ENCODE data around the gene SLC25A23.

SLC25A23 gene

DNA sequence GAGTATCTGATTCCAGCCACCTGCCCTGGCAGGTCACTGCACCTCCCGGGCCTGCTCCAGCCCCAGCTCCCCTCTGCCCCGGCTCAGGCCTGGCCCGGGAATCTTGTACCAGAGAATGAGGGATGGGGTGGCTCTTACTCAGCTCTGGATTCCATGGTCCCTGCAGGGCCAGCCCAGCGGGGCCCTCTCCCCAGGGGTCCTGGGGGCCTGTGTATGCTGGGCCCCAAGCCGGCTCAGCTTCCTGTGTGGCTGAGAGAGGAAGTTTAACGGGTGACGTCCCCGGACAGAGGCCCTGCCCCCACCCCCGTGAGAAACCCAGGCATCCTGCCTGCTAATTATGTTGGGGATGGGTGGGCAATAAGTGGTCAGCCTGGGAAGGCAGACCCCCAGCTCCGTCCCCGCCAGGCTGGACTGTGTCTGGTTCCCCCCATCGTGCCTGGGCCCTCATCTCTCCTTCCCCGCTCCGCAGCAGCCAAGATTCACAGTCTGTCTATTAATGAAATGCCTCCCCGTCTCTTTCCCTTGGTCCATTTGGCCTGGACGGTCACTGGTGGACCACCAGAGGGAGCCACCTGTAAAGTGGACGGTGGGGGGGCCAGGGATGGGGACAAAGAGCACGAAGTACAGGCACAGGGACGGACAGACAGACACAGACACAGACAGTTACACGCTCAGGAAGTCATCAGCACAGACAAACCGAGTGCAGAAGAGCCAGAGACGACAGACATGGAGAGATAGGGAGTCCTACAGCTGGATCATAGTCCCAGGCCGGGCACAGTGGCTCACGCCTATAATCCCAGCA, 22.1 kb upstream of the SLC25A23 start, which contains the start of gene DENND1C:
TSS of gene DENND1C (minus strand) at position 247 of the 802 bp plus-strand sequence. CDS start at position 155, 92 bp downstream.
- peak; percentile 26 to 64 (median 38) for DNase-seq (ENCODE audit: low read depth in 3 of 3)

DNA sequence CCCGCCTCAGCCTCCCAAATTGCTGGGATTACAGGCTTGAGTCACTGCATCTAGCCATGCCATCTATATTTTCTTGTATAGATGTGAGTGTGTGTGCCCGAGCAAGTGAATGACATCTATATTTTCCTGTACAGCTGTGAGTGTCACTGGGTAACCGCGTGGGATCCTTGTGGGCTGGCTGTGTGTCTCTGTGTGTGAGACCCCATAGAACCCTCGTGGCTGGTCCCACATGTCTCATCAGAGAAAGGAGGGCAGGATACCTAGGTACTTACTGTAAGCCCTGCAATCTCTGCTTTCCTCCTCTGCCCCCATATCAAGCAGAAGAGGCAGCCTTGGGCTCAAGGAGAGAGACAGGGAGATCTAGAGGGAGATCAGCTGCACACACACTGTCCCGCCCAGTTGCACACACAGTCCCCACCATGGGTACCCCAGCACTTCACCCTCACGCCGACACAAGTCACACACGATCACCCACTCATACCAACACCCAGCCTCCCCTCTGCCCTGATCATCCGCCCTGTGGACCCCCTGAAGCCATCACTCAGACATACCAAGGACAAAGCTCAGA, 21.3 kb upstream of the SLC25A23 start:
- DNase-seq (ENCODE audit: low read depth in 3 of 3), result no peak

DNA sequence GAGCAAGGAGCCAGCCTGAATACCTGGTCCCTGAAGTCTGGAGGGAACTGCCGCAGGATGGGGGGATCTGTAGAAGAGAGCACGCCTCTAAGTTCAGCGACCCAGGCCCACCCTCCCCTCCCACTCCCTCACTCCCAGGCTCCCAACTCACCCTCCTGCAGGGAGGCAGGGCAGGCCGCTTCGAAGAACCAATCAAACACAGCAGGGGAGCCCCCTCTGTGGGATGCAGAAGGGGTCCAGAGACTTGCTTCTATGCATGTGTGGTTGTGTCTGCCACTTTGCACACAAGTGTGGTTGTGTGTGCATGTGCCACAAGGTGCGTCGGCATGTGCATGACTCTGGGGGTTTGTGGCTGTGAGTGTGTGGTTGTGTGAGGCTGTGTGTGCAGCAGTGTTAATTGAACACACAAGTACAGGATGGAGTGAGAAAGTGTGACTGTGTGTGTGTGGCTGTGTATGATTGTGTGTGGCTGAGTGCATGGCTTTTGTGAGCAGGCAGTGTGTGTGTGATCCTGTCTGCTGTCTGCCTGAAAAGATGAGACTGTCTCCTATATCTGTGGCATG, 20.3 kb upstream of the SLC25A23 start:
- DNase-seq (ENCODE audit: low read depth in 3 of 3), result no peak

DNA sequence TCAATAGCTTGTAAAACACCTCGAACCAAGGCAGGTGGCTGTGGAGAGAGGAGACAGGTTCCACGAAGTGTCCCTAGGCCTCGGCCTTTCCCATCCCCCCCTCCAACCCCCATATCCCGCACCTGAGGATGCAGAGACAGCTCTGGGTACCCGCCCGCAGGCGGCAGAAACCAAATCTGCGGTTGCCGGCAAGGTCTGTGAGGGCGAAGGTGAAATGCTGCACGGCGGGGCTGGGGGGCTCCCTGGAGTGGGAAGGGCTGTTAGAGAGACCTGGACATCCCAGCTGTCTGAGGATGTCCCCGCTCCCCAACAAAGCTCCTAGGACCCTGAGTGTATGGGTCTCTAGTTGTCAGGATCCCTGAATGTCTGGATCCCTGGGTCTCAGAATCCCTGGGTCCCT, 19.2 kb upstream of the SLC25A23 start:
- DNase-seq (ENCODE audit: low read depth in 3 of 3), result no peak

DNA sequence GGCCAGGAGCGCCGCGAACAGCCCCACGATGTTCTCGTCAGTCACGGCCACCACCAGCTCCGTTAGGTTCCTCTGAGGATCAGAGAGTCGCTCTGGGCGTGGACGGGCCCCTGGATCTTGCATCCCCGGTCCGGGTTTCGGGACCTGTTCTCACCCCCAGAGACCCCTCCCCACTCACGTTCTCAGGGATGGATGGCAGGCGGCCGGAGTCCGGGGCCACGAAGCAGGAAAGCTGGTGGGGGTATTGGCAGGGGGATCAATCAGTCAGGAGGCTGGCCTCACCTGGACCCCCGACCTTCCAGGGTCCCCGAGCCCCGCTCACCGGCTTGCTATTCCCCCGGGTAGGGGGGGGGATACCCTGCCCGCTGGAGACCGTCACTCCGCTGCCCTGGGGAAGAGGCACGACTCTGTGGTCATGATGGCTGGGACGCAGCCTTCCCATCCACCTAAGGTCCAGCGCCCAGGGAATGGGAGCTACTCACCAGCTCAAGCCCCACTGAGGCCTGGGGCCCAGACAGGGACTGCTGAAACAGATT, 17.4 kb upstream of the SLC25A23 start:
- DNase-seq (ENCODE audit: low read depth in 3 of 3), result no peak

DNA sequence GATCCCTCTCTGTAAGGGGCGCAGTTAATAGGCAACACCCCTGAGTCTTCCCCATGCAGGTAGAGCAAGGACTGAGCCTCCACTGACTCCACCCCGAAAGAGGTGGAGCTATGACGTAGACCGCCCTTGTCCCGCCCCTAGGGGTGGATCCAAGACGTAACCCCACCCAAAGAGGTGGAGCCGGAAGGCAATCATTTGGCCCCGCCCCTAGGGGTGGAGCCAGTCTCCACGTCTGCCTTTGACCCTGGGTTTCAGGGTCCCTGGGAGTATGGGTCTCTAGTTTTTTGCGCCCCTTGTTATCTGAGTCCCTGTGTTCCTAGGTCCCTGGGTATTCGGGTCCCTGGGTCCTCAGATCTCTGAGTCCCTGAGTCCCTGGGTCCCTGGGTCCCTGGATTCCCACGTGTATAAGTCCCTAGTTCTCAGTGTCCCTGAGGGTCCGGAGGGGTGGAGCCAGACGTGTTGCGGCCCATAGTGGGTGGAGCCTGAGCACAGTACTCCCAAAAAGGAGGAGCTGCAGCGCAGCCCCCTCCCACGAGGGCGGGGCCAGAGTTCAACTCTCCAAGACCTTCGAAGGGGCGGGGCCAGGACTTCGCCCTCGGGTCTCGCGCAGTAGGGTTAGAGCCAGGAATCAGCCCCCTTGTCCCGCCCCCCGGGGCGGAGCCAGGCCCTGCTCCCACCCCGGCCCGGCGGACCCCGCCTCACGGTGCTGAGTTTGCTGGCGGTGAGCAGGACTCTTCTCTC, 16.7 kb upstream of the SLC25A23 start:
- peak; percentile 57 to 66 (median 61) for DNase-seq (ENCODE audit: low read depth in 3 of 3)

DNA sequence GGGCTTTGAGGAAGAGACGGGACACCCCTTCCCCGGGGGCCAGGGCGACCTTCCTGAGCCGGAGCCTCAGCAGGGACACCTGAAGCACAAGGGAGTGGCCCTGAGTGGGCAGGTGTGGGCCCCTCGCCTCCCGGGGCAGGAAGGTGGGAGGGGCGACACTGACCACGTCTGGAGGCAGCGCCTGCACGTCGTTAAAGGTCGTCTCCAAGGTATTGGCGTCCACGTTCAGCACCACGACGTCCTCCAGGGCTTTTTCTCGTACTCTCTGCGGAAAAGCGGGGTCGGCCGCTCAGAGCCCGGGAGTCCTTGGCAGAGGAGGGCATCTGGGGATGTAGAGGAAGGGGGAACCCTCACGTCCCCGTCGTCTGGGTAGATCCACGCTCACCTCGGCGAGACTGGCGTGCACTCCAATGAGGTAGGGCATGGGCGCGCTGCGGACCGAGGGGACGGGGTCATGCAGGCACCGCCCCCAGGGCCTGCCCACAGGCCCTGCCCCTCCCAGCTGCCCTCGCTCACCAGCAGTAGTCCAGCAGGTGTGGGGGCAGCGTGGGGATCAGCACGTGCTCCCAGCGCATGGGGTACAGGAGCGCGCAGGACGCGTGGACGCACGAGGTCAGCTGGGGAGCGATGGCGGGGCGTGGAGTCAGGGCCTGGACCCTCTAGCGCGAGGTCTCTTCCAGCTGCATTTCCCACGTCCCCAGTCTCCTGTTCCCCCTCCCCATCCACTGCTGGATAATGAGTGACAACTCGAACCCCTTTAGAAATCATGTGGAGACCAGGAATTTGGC, 15.9 kb upstream of the SLC25A23 start:
- DNase-seq (ENCODE audit: low read depth in 3 of 3), result no peak

DNA sequence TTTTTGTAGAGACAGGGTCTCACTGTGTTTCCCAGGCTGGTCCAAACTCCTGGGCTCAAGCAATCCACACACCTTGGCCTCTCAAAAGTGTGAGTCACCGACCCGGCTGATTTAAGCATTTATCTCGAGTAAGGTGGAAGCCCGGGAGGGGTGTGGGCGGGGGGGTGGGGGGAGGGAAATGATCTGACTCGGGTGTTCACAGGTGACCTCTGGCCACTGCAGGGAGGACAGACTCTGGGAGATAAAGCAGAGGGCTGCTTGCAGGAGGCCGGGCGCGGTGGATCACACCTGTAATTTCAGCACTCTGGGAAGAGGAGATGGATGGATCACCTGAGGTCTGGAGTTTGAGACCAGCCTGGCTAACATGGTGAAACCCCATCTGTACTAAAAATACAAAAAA, 14.1 kb upstream of the SLC25A23 start:
- no peak for DNase-seq (ENCODE audit: low read depth in 3 of 3)

DNA sequence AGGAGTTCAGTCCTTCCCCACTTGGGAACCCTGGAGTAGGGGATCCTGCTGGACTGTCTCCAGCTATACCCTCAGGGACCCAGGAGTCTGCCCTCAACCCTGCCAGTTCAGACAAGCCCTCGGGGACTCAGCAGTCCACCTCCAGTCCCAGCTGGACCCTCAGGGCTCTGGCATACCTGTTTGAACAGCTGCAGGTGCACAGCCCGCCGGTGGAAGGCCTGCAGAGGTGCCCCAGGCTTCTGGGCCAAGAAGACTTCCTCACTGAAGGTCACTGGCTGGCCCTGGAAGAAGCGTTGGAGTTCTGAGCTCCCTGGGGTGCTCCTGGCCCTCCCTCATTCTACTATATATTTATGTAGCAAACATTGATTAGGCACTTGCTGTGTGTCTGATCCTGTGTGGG, 13.1 kb upstream of the SLC25A23 start:
- no peak for DNase-seq (ENCODE audit: low read depth in 3 of 3)

DNA sequence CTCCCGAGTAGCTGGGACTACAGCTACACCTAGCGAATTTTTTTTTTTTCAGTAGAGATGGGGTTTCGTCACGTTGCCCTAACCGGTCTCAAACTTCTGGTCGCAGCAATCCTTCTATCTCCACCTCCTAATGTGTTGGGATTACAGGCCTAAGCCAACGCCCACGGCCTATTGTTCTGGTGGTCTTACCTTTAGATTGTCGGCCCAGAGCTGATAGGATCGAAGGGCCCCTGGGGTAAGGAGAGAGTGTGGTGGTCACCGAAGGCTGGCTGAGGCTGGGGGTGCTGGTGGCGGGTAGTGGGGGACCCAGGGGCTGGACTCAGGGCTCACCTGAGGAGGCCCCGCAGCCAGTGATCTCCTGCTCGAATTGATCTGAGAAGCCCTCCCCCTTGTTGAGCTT, 11.5 kb upstream of the SLC25A23 start:
- DNase-seq (ENCODE audit: low read depth in 3 of 3), result no peak

DNA sequence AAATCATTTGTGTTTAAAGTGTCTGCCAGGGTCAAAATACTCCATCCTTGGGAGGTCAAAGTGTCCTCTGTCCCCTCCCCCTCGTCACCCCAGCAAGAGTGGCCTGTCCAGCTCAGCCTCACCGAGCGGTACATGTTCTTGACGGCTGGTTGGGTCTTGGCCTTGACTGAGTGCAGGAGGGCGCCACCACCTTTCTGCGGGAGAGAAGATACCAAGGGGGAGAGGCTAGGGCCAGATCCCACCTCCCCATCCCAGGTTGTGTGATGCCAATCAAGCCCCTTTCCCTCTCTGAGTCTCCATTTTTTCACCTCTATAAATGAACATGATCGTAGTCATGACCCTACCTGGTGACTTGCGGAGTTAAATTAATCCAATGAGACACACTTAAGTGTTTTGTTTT, 10.6 kb upstream of the SLC25A23 start:
- DNase-seq (ENCODE audit: low read depth in 3 of 3), result no peak

DNA sequence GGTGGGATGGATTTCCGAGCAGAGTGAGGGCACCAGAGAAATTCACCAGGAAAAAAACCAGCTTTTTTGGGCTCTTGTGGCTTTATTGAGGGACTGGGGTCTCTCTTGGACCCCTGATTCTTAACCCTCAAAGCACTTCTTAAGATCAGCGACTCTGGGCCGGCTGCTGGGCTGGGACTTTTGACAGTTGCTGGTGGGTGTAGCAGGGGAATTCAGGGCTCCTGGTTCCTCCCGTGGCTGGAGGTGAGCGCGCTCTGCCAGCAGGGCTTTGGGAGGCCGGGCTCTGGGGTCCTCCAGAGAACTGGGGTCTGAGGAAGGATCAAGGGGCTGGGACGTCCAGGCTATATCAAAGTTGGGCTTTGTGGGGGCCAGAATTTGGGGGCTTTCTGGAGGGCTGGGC, 7.8 kb upstream of the SLC25A23 start:
- no peak for DNase-seq (ENCODE audit: low read depth in 3 of 3)

DNA sequence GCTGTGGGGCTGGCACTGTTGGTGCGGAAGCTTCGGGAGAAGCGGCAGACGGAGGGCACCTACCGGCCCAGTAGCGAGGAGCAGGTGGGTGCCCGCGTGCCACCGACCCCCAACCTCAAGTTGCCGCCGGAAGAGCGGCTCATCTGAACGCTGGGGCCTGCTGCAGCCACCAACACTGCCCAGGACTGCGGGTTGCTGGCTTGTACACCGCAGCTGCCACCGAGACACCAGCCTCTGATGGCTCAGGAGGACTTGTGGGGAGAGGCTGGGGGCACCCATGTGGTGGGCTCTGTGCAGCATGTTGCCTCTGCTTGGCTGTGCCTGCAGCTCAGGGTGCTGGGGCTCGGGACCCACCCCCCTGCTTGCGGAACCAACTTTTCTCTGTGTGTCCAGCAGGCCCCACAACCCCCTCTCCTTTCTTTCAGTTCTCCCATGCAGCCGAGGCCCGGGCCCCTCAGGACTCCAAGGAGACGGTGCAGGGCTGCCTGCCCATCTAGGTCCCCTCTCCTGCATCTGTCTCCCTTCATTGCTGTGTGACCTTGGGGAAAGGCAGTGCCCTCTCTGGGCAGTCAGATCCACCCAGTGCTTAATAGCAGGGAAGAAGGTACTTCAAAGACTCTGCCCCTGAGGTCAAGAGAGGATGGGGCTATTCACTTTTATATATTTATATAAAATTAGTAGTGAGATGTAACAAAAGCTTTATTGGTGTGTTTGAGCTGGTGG, 7.1 kb upstream of the SLC25A23 start:
- no peak for DNase-seq (ENCODE audit: low read depth in 3 of 3)

DNA sequence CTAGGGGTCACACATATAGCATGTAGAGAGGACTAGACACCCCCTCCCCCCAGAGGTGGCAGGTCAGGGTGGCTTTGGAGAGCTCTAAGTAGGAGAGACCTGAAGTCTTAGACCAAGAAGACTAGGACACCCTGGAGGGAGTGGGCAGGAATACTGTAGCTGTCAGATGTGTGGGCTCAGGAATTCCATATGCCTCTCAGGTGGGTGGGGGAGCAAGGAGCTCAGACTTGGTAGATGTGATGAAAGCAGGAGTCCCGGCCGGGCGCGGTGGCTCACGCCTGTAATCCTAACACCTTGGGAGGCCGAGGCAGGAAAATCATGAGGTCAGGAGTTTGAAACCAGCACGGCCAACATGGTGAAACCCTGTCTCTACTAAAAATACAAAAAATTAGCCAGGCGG, 6.1 kb upstream of the SLC25A23 start:
- DNase-seq (ENCODE audit: low read depth in 3 of 3), result no peak

DNA sequence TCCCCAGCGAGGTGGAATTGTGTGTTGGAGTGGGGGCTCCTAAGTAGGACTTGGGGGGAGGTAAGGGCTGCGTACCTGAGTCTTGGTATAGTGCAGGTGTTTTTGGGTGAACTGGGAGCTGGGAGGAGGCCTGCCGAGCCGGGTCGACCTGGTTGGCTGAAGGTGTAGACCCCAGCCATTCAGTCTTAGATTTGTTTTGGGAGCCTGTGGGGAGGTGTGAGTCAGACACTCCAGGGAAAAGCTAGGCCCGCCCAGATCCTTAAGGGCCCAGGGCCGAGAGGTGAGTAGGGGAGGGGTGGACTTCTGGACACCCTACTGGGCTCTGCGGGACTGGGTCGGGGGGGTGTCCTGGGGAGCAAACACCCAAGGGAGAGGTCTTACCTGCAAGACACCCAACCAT, 5.4 kb upstream of the SLC25A23 start:
- no peak for DNase-seq (ENCODE audit: low read depth in 3 of 3)

DNA sequence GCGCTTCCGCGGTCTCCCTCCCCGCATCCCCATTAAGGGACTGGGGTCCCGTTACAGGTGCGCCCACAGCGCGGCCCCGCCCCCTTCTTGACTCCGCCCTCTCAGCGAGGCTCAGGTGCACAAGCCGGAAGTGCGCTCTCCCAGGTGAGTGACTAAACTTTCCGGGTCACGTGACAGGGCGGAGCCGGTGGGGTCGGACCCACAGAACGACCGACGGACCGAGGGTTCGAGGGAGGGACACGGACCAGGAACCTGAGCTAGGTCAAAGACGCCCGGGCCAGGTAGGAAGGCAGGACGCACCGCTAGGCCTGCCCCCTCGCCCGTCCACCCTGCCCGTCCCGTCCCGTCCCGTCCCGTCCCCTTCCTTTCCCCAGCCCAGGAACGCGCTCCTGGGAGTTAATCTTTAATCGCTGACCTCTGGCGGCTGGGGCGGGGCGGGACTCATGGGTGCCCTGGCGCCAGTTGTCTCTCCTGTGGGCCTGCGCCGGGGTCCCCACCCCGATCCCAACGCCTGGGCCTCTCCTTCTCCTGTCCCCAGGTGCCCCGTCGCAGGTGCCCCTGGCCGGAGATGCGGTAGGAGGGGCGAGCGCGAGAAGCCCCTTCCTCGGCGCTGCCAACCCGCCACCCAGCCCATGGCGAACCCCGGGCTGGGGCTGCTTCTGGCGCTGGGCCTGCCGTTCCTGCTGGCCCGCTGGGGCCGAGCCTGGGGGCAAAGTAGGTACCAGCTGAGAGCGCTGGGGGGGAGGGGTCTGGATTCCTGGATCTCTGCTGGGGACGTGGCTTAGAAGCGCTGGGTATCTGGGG, 4.7 kb upstream of the SLC25A23 start, which contains the start of gene CRB3:
TSS of gene CRB3 (plus strand) at position 202 of the 804 bp plus-strand sequence. CDS start at position 633, 431 bp downstream.
- no peak for DNase-seq (ENCODE audit: low read depth in 3 of 3)

DNA sequence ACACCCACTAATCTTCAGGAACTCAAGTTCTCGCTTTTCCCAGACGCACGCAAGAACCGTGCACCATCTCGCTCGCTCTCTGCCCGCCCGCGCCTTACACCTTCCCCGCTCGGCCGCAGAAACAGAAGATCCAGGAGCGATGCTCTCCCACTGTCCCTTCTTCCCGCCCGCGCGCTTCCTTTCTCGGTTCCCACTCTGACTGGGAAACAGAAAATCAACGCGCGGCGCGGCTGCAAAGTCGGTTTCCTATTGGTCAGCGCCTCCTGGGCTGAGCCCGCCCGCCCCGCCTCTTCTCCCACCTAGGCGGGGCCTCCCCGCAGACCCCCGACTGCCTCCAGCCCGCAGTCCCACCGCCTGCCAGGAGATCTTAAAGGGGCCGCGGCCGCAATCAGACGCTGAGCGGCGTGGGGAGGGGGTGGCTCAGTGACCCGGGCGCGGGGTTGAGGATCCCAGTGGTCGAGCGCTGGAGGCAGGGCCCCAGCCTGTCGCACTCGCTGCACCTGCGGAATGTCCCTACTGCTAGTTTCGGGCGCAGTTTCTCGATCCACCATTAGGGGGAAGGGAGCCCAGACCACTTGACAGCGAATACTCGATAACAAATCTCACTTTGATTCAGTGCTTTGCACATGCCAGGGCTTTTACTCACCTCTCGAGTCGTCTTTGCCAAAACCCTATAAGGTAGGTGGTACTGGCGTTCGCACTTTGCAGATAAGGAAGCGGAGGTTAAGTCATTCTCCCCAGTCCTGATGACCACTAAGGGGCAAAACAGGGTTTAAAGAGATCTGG, 700 bp upstream of the SLC25A23 start:
- DNase-seq (ENCODE audit: low read depth in 3 of 3), result peak; percentile 95 to 97 (median 96)

DNA sequence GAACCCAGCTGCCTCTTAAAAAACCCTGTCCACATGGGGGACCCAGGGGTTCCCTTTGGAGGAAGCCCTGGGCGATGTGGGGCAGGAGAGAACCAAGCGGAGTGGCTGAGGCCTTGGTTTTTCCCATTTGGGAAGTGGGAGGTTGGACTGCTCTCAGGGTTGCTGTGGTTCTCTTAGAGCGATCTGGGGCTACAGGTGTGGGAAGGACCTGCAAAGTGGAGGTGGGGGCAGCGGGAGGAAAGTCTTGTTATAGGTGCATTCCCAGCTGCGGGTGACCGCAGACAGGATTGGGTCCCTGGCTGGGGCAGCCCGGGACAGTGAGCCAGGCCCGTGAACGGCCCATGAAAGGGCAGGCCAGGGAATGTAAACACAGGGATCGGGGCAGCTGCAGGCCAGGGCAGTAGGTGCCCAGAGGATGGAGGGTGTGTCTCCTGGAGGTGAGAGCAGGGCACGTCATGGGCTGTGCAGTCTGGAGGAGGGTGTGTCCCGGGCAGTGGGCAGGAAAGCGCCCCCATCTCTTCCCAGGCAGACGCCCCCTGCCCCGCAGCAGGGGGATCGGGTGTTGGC, 814 bp downstream of the SLC25A23 start:
- DNase-seq (ENCODE audit: low read depth in 3 of 3), result no peak
